BE2C (cell line): ENCODE data around the gene MAN1A1.

Source experiments
- DNase-seq: peaks from one replicate; pipeline ENCODE4 v3.0.0-alpha.2; 2020
- H3K27me3 ChIP-seq: fragments of 250-450 bp; sonication (Bioruptor Pico); 2 replicates; pipeline ENCODE4 v1.5.1; 2020; ENCODE audit warnings: mild to moderate bottlenecking
- H3K36me3 ChIP-seq: fragments of 250-450 bp; sonication (Bioruptor Pico); 2 replicates; pipeline ENCODE4 v1.5.1; 2020; ENCODE audit warnings: mild to moderate bottlenecking
- H3K4me1 ChIP-seq: fragments of 250-450 bp; sonication (Bioruptor Pico); 2 replicates; pipeline ENCODE4 v1.5.1; 2020
- H3K4me3 ChIP-seq: 2 replicates; pipeline ENCODE4 v1.5.1; 2011; ENCODE audit warnings: low read depth, low read length
- H3K9me3 ChIP-seq: fragments of 250-450 bp; sonication (Bioruptor Pico); 2 replicates; pipeline ENCODE4 v1.5.1; 2020
- CTCF ChIP-seq: IDR thresholded peaks from 2 replicates; pipeline ENCODE4 v1.5.1; 2012; ENCODE audit warnings: mild to moderate bottlenecking, low read depth, low read length

MAN1A1 gene

GRCh38 chr6:119322715-119323350, 26.7 kb downstream of the MAN1A1 start:
- Histone ChIP-seq H3K4me3 (no peak overlapping the region), H3K9me3 (no peaks in the 10 kb centered on the region), H3K36me3 (peaks cover 54% of the 10 kb centered on the region), H3K4me1 (peaks cover 17% of the 10 kb centered on the region), H3K27me3 (no peaks in the 10 kb centered on the region)
- no peak for DNase-seq
- no peak for TF ChIP-seq CTCF

- no peak for DNase-seq
These were observed 27.5 kb downstream of the MAN1A1 start for GRCh38 chr6:119322034-119322433.

GRCh38 chr6:119319694-119320093, 29.9 kb downstream of the MAN1A1 start:
- Histone ChIP-seq H3K36me3 (peaks cover 37% of the 10 kb centered on the region), H3K9me3 (no peaks in the 10 kb centered on the region), H3K4me1 (peaks cover 5% of the 10 kb centered on the region), H3K27me3 (no peaks in the 10 kb centered on the region), H3K4me3 (no peak overlapping the region)
- no peak for DNase-seq
- TF ChIP-seq CTCF, result no peak

More at GRCh38 chr6:119322034-119322433, 27.5 kb downstream of the MAN1A1 start:
- Histone ChIP-seq H3K4me3 (no peak overlapping the region), H3K27me3 (no peaks in the 10 kb centered on the region), H3K4me1 (peaks cover 17% of the 10 kb centered on the region), H3K36me3 (peaks cover 54% of the 10 kb centered on the region), H3K9me3 (no peaks in the 10 kb centered on the region)
- TF ChIP-seq CTCF, result no peak

GRCh38 chr6:119318730-119319129, 30.8 kb downstream of the MAN1A1 start:
- Histone ChIP-seq H3K36me3 (peaks cover 29% of the 10 kb centered on the region), H3K4me1 (no peaks in the 10 kb centered on the region; the same call in 1 of the 2 replicates), H3K4me3 (no peak overlapping the region)

GRCh38 chr6:119318176-119318575, 31.4 kb downstream of the MAN1A1 start:
- TF ChIP-seq CTCF, result no peak
- no peak for DNase-seq
- Histone ChIP-seq H3K27me3 (no peaks in the 10 kb centered on the region), H3K36me3 (peaks cover 27% of the 10 kb centered on the region), H3K9me3 (no peaks in the 10 kb centered on the region), H3K4me1 (no peaks in the 10 kb centered on the region; the same call in 1 of the 2 replicates), H3K4me3 (no peak overlapping the region)

More at GRCh38 chr6:119318730-119319129, 30.8 kb downstream of the MAN1A1 start:
- no peak for DNase-seq
- no peak for TF ChIP-seq CTCF
- Histone ChIP-seq H3K9me3 (no peaks in the 10 kb centered on the region), H3K27me3 (no peaks in the 10 kb centered on the region)

- Histone ChIP-seq H3K27me3 (no peaks in the 10 kb centered on the region), H3K4me1 (peaks cover 7% of the 10 kb centered on the region), H3K36me3 (peaks cover 22% of the 10 kb centered on the region), H3K9me3 (no peaks in the 10 kb centered on the region), H3K4me3 (no peak overlapping the region)
- no peak for DNase-seq
- TF ChIP-seq CTCF, result no peak
These were observed 32.6 kb downstream of the MAN1A1 start for GRCh38 chr6:119317007-119317406.
